Kidney tubule cell (primary cell): ENCODE data around the gene TAPBPL.
A peak's percentile ranks its signal among the peaks of the same experiment; 100 is the strongest.
"Not testable (repeated sequence)": the region's sequence is repeated elsewhere in the genome, so short reads cannot be mapped to it uniquely, and the experiment has no call there.

ENCODE experiments used
- DNase-seq: peaks from one replicate; pipeline ENCODE4 v3.0.0-alpha.2; 2018; ENCODE audit warnings: low spot score

Gene TAPBPL

DNA sequence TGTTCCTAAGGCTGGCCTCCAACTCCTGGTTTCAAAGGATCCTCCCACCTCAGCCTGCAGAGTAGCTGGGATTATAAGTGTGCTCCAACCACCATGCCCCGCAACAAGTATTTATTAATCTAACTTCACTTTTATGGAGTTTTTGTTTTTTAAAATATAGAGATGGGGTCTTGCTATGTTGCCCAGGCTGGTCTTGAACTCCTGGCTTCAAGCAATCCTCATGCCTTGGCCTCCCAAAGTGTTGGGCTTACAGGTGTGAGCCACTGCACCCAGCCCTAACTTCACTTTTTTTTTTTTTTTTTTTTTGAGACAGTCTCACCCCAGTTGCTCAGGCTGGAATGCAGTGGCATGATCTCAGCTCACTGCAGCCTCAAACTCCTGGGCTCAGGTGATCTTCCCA lies 38.8 kb downstream of the TAPBPL start:
- DNase-seq: not testable (repeated sequence)

DNA sequence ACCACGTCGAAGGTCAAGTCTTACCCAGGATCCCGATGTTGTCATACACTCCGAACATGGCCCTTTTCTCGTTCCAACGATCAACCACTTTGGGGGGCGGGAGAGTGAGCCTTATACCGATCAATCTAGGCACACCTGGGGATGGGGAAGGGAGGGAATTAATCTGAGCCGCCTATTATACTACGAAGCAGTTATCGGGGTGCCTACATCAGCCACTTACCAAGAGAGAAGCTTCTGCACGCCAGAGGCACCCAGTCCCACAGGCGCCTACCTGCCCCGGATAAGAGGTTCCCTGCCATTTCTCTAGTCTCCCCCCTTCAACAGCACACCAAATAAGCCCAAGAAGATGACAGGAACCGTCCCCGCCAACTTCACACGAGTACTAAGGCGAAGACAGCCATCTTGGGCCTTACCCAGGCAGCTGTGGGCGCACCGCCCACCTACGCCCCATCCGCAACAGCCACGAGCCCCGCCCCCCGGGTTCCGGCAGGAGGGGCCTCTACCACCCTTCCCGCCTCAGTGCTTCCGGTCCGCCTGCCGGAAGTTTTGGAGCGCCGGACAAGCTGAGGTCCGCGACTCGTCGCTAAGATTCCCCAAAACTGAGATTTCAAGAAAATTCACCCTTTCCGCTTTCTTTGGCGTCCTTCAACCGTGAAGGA lies 41.1 kb downstream of the TAPBPL start, which contains the start of gene MRPL51:
TSS of gene MRPL51 (minus strand) at position 425 of the 659 bp plus-strand sequence. CDS start at position 299, 126 bp downstream.
- peak; percentile 95 for DNase-seq

DNA sequence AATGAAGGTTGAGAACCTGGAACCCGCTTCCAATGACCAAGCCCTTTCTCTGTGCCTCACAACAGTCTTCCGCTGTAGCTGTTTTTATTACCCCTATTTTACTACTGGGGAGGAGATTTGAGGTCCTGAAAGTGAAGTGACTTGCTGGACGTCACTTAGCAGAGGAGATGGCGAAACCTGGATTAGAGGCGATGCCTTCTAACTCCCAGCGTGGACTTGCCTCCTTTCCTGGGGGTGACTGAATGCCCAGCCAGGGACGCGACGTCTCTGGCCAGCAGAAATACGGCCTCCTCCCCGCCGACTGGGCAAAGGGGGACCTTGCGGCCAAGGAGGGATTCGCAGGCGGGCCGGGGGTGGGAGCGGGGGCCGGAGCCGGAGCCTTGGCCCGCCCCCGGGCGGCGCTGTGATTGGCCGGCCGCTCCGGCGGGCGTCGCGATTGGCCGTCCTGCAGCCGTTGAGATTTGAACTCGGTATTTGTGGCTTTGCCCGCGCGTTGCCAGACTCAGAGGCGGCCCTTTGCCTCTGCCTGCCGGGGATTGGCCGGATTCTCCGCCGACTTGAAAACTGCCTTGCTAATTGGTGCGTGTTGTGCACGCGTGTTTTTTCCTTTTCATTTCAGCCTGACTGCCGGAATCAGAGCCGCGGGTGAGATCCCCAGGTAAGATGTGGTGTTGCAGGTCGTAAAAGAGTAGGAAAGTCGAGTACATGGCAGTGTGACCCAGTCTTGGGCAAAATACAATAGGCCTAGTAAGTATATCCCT lies 41.8 kb downstream of the TAPBPL start, which contains the start of gene NCAPD2:
TSS of gene NCAPD2 (plus strand) at position 606 of the 761 bp plus-strand sequence. CDS start 997 bp downstream, outside the sequence.
- peak; percentile 97 for DNase-seq

DNA sequence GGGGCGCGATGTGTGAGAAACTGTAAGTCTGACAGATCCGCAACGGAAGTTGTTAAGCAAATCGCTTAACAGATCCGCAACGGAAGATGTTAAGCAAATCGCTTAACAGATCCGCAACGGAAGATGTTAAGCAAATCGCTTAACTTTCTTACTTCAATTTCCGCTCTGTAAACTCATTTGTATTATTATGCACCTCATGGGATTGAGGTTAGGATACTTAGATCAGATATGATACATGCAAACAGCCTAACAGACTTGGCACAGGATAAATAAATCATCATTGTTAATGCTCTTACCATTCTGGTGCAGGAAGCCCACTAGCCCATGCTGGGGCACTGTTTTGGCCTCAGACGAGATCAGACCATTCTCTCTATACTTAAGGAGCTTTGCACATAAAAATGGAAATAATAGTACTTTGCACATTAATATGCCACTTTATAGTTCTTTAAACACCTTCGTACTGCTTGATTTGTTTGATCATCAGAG lies 42.5 kb downstream of the TAPBPL start:
- DNase-seq: peak; percentile 37

DNA sequence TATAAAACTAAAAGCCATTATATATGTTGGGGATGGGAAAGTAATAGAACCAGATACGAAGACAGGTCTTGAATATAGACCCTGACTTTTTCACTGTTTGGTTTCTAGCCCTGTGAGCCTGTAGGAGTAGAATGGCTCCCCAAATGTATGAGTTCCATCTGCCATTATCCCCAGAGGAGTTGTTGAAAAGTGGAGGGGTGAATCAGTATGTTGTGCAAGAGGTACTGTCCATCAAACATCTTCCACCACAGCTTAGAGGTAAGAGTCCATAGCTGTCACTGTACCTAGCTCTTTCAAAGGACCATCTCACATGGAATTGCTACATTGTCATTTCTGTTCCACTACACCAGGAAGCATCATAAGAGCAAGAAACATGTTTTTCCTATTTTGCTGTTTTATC lies 43.1 kb downstream of the TAPBPL start:
- no peak for DNase-seq

DNA sequence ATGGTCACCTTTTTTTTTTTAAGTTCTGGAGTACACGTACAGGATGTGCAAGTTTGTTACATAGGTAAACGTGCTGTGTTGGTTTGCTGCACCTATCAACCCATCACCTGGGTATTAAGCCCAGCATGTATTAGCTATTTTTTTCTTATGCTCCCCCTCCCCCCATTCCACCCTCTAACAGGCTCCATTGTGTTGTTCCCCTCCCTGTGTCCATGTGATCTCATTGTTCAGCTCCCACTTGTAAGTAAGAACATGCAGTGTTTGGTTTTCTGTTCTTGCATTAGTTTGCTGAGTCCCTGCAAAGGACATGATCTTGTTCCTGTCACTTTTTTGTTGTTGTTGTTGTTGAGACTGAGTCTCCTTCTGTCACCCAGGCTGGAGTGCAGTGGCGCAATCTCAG lies 45.4 kb downstream of the TAPBPL start:
- not testable (repeated sequence) for DNase-seq

DNA sequence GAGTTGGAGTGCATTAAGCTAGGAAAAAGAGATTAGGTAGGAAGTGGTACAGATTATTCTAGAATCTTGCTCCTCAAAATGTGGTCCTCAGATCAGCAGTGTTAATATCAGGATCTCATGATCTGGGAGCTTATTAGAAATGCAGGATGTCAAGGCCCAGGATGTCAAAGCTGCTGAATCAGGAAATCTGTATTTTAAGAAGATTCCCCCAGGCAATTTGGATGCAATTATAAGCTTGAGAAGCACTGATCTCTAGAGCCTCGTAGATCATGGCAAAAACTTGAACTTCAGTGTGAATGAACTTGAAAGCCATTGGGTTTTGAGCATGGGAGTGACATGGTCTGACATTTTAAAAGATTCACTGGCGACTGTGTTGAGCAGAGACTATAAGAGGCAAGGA lies 48.6 kb downstream of the TAPBPL start:
- no peak for DNase-seq

DNA sequence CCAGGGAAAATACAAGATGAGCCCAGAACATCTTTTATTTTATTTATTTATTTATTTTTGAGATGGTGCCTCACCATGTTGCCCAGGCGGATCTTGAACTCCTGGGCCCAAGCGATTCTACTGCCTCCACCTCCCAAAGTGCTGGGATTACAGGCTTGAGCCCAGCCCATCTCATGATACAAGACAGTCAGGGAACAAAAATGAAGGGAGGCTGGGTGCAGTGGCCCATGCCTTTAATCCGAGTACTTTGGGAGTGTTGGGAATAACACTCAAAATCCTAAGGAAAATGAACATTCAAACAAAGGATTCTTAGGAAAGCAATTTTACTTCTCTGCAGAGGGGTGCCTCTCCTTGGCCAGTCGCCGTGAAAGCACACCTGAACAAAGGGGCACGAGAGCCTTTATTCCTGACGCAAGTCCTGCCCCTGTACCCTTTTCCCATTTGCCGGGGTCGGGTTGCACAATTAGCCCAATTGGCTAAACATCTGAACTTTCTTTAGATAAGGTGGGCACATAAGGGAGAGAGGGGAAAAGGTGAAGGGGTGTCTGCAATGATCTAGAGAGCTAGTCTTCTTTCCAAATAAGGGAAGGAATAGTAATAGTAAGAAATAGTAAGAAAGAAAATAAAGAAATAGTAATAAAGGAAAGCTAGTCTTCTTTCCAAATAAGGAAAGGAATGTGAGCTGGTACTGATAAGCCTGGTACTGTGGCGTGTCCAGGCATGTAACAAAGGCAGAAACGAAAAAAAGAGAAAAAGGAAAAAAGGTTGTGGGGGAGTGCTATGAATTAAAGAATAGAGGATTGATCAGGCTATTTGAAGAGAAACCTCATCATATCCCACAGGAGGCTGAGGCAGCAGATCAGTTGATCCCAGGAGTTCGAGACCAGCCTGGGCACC lies 55.5 kb downstream of the TAPBPL start:
- no peak for DNase-seq

DNA sequence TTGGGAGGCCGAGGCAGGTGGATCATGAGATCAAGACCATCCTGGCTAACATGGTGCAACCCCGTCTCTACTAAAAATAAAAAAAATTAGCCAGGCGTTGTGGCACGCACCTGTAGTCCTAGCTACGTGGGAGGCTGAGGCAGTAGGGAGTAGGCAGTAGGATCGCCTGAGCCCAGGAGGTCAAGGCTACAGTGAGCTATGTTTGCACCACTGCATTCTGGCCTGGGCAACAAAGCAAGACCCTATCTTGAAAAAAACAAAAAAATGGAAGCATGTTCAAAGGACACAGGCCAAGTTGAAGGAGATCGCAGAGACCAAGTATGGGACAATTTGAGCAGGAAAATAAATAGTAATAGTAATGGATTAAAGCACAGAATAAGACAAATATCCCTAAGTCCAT lies 56.2 kb downstream of the TAPBPL start:
- DNase-seq: no peak
